ENCODE data around the gene TAX1BP3.

TAX1BP3 gene

DNA sequence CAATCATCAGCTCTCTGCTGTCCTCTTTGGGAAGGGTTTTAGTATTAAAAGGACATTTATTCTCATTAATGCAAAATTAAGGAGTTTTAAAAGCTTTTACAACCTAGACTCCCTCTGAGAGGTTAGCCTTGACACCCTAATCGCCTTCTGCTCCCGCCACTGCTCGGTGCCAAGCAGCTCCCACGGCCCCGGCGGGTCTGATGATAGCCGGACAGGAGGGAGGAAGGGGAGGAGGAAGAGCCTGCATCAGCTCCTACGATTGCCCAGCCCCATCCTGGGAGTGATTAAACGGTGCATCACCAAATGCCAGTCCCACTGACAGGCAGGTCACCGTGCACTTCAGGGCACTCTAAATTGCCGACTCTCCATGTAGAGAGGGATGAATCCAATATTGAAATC is 40.6 kb downstream of the TAX1BP3 start:
- H3K36me3 ChIP-seq (ENCODE audit: insufficient read depth, low read length): peaks cover 20% of the 10 kb centered on the region; the same call in 1 of the 2 replicates
- H3K9me2 ChIP-seq (replicated peaks; ENCODE audit: low read depth, low read length): no peaks in the 10 kb centered on the region
- no peaks in the 10 kb centered on the region for H3K79me2 ChIP-seq (ENCODE audit: insufficient read depth, low read length)
- TF ChIP-seq EZH2phosphoT487 (IDR thresholded peaks at IDR 0.05; ENCODE audit: borderline replicate concordance) (no peak), CTCF (conservative IDR thresholded peaks at IDR 0.05; ENCODE audit: low read length) (no peak)
- H4K20me1 ChIP-seq (ENCODE audit: insufficient read depth, low read length, poor library complexity, severe bottlenecking): peaks cover 4% of the 10 kb centered on the region
- H3K9ac ChIP-seq (ENCODE audit: low read depth, low read length, poor library complexity, severe bottlenecking): no peak overlapping the region
- H3K4me3 ChIP-seq (ENCODE audit: low read length, poor library complexity, severe bottlenecking): no peak overlapping the region
- H2AFZ ChIP-seq (ENCODE audit: low read length): no peak overlapping the region
- H3K9me3 ChIP-seq (ENCODE audit: insufficient read depth, low read depth, low read length): no peaks in the 10 kb centered on the region
- H3K4me1 ChIP-seq (ENCODE audit: insufficient read depth, low read length, poor library complexity, severe bottlenecking): no peaks in the 10 kb centered on the region
- no peaks in the 10 kb centered on the region for H3K27me3 ChIP-seq (ENCODE audit: insufficient read depth, low read length, poor library complexity, severe bottlenecking)
- H3K4me2 ChIP-seq (ENCODE audit: low read depth, low read length, poor library complexity, severe bottlenecking): no peak overlapping the region
- H3F3A ChIP-seq (ENCODE audit: low read depth): no peaks in the 10 kb centered on the region

DNA sequence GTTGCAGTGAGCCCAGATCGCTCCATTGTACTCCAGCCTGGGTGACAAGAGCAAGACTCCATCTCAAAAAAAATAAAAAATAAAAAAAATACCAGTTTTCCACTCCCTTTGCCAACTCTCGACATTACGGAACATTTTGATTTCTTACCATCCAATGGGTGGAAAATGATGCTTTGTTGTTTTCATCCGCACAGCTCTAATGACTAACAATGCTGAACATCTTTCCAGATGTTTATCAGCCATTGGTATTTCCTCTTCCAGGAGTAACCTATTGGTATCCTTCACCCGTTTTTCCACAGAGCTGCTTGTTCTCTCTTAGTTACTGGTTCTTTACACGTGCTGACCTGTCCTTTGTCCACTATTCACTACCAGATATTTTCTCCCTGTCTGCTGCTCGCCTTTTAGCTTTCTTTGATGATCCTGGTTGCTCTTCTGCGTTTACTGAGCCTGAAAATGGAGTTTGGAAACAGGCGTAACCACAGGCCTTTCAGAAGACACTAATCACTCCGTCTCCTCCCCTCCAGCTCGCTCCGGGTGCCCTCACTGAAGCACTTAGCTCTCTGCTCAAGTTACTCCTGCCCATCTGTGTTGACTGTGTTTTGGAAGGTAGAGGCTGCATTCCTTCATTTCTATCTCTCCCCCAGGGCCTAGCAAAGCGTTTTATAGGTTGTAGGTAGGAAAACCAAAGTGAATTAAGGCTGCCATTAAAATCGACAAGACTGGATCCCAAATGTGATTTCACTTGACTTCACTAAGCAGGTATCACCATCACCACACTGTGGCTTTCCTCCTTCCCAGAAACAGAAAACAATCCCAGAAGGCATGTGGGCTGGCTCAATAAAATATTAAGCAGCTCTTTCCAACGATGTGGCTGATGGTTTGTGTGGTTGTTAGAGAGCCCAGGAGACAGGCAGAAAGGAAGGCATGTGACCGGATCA is 41.3 kb downstream of the TAX1BP3 start:
- Histone ChIP-seq H3F3A (ENCODE audit: low read depth) (no peaks in the 10 kb centered on the region), H4K20me1 (ENCODE audit: insufficient read depth, low read length, poor library complexity, severe bottlenecking) (peaks cover under 1% of the 10 kb centered on the region), H3K9me2 (replicated peaks; ENCODE audit: low read depth, low read length) (no peaks in the 10 kb centered on the region), H2AFZ (ENCODE audit: low read length) (no peak overlapping the region), H3K79me2 (ENCODE audit: insufficient read depth, low read length) (no peaks in the 10 kb centered on the region), H3K4me2 (ENCODE audit: low read depth, low read length, poor library complexity, severe bottlenecking) (no peak overlapping the region), H3K4me1 (ENCODE audit: insufficient read depth, low read length, poor library complexity, severe bottlenecking) (no peaks in the 10 kb centered on the region), H3K9me3 (ENCODE audit: insufficient read depth, low read depth, low read length) (no peaks in the 10 kb centered on the region), H3K27me3 (ENCODE audit: insufficient read depth, low read length, poor library complexity, severe bottlenecking) (no peaks in the 10 kb centered on the region), H3K36me3 (ENCODE audit: insufficient read depth, low read length) (peaks cover 24% of the 10 kb centered on the region; the same call in 1 of the 2 replicates), H3K9ac (ENCODE audit: low read depth, low read length, poor library complexity, severe bottlenecking) (no peak overlapping the region), H3K4me3 (ENCODE audit: low read length, poor library complexity, severe bottlenecking) (no peak overlapping the region)
- TF ChIP-seq CTCF (conservative IDR thresholded peaks at IDR 0.05; ENCODE audit: low read length) (no peak), EZH2phosphoT487 (IDR thresholded peaks at IDR 0.05; ENCODE audit: borderline replicate concordance) (no peak)

- Histone ChIP-seq H3K4me1 (ENCODE audit: insufficient read depth, low read length, poor library complexity, severe bottlenecking) (no peaks in the 10 kb centered on the region), H3F3A (ENCODE audit: low read depth) (no peaks in the 10 kb centered on the region), H3K4me2 (ENCODE audit: low read depth, low read length, poor library complexity, severe bottlenecking) (no peak overlapping the region), H3K9me2 (replicated peaks; ENCODE audit: low read depth, low read length) (no peaks in the 10 kb centered on the region), H2AFZ (ENCODE audit: low read length) (no peak overlapping the region), H3K79me2 (ENCODE audit: insufficient read depth, low read length) (no peaks in the 10 kb centered on the region), H3K36me3 (ENCODE audit: insufficient read depth, low read length) (peaks cover 42% of the 10 kb centered on the region; the same call in 1 of the 2 replicates), H3K9ac (ENCODE audit: low read depth, low read length, poor library complexity, severe bottlenecking) (no peak overlapping the region), H3K4me3 (ENCODE audit: low read length, poor library complexity, severe bottlenecking) (no peak overlapping the region), H3K27me3 (ENCODE audit: insufficient read depth, low read length, poor library complexity, severe bottlenecking) (no peaks in the 10 kb centered on the region), H4K20me1 (ENCODE audit: insufficient read depth, low read length, poor library complexity, severe bottlenecking) (no peaks in the 10 kb centered on the region), H3K9me3 (ENCODE audit: insufficient read depth, low read depth, low read length) (no peaks in the 10 kb centered on the region)
- TF ChIP-seq EZH2phosphoT487 (IDR thresholded peaks at IDR 0.05; ENCODE audit: borderline replicate concordance): no peak
- no peak for TF ChIP-seq CTCF (conservative IDR thresholded peaks at IDR 0.05; ENCODE audit: low read length)
Measured at GRCh38 chr17:3622977-3623594, 45.3 kb downstream of the TAX1BP3 start.

Data from Loucy (cell line).